Measurements from ENCODE around the gene SPSB1. TPM values are rescaled to one million over a fixed set of nuclear protein-coding genes. Genes with fewer than 3 reads are reported as not detected.
A peak's percentile ranks its signal among the peaks of the same experiment; 100 is the strongest.

SPSB1 gene
- total and polyA plus RNA-seq, 2 experiments from 2014 or later, result 2.4 to 6.8 TPM

- Mint-ChIP-seq H3K36me3 (ENCODE audit: low read depth) (no peaks in the 10 kb centered on the region), H3K27ac (peak overlapping the region; percentile 27; the same call in 1 of the 2 replicates), H3K4me1 (peaks cover 3% of the 10 kb centered on the region; the same call in 1 of the 3 replicates), H3K4me3 (no peak overlapping the region; the same call in 2 of the 3 replicates), H3K9me3 (no peaks in the 10 kb centered on the region), H3K27me3 (ENCODE audit: insufficient read depth, low read depth, poor library complexity) (peaks cover 6% of the 10 kb centered on the region)
- no peaks in the 10 kb centered on the region for H3K9me2 ChIP-seq (ENCODE audit: insufficient read depth)
- no peak for TF ChIP-seq POLR2AphosphoS5 (IDR thresholded peaks at IDR 0.05; ENCODE audit: low read depth)
- TF ChIP-seq EZH2phosphoT487 (IDR thresholded peaks at IDR 0.05; ENCODE audit: unreplicated experiment), result no peak
- no peak for TF ChIP-seq REST (IDR thresholded peaks at IDR 0.05; ENCODE audit: unreplicated experiment)
- no peak for TF ChIP-seq JUNB (IDR thresholded peaks at IDR 0.05; ENCODE audit: unreplicated experiment)
- TF ChIP-seq ETS1 (IDR thresholded peaks at IDR 0.05), result no peak
- TF ChIP-seq ZNF114 (CRISPR knock-in tag; IDR thresholded peaks at IDR 0.05), result no peak
- TF ChIP-seq ZNF462 (CRISPR knock-in tag; IDR thresholded peaks at IDR 0.05), result no peak
- no peak for TF ChIP-seq STAT1 (IDR thresholded peaks at IDR 0.05; ENCODE audit: unreplicated experiment)
- TF ChIP-seq NANOG (IDR thresholded peaks at IDR 0.05; ENCODE audit: borderline replicate concordance), result no peak
- no peak for TF ChIP-seq ZNF331 (CRISPR knock-in tag; IDR thresholded peaks at IDR 0.05; ENCODE audit: low read depth)
- no peak for TF ChIP-seq CTCF (conservative IDR thresholded peaks at IDR 0.05; ENCODE audit: low read depth in 2 of 2)
- TF ChIP-seq EZH2 (IDR thresholded peaks at IDR 0.05; ENCODE audit: low read depth, unreplicated experiment), result no peak
- no peak for TF ChIP-seq CREB1 (CRISPR knock-in tag; IDR thresholded peaks at IDR 0.05; ENCODE audit: low read depth)
- no peaks in the 10 kb centered on the region for H3K79me2 ChIP-seq (replicated peaks; ENCODE audit: insufficient read depth)
- ATAC-seq (no peak), DNase-seq (ENCODE audit: low spot score) (no peak)
- no peaks in the 10 kb centered on the region for H4K20me1 ChIP-seq (replicated peaks; ENCODE audit: insufficient read depth)
- no peaks in the 10 kb centered on the region for H3K27me3 ChIP-seq (ENCODE audit: insufficient read depth)
- H3F3A ChIP-seq (replicated peaks; ENCODE audit: low read depth), result no peaks in the 10 kb centered on the region
- H2AFZ ChIP-seq, result no peak overlapping the region
- H3K36me3 ChIP-seq (ENCODE audit: insufficient read depth), result no peaks in the 10 kb centered on the region
- no peaks in the 10 kb centered on the region for H3K4me1 ChIP-seq (ENCODE audit: insufficient read depth)
- no peak overlapping the region for H3K27ac ChIP-seq (ENCODE audit: low read depth)
- no peak overlapping the region for H3K4me3 ChIP-seq
- H3K4me2 ChIP-seq, result no peak overlapping the region
Observed at GRCh38 chr1:9404117-9404914, 111.6 kb downstream of the SPSB1 start.

Data from GM23338 (cell line).